GM12878 (cell line): ENCODE results near the gene TGM5. TPM values are rescaled to one million over a fixed set of nuclear protein-coding genes. Genes with fewer than 3 reads are reported as not detected.

Source experiments
- BMI1 ChIP-seq: fragments of 450-650 bp; IDR thresholded peaks from 2 replicates; pipeline ENCODE4 v1.6.1; 2016; ENCODE audit warnings: mild to moderate bottlenecking, moderate library complexity, borderline replicate concordance
- BRCA1 ChIP-seq: IDR thresholded peaks from 2 replicates; pipeline ENCODE4 v1.6.1; 2011; ENCODE audit warnings: low read depth, low read length, improper control_type of control experiment
- CHD1 ChIP-seq: IDR thresholded peaks from 2 replicates; pipeline ENCODE4 v1.6.1; 2012; ENCODE audit warnings: low read depth, low read length, improper control_type of control experiment
- ESRRA ChIP-seq: IDR thresholded peaks from 2 replicates; pipeline ENCODE4 v1.6.1; 2012; ENCODE audit warnings: mild to moderate bottlenecking, low read length, improper control_type of control experiment
- ETV6 ChIP-seq, 2 experiments: fragments of 450-650 bp in 1 of 2; IDR thresholded peaks in 1 of 2; conservative IDR thresholded peaks in 1 of 2; 2 replicates each; pipeline ENCODE4 v1.6.1; 2014; ENCODE audit warnings: antibody characterized with exemption in 1 of 2, borderline replicate concordance in 1 of 2, low read depth in 1 of 2, mild to moderate bottlenecking in 1 of 2, moderate library complexity in 1 of 2
- FOXK2 ChIP-seq: fragments of 450-650 bp; IDR thresholded peaks from 2 replicates; pipeline ENCODE4 v1.6.1; 2017; ENCODE audit warnings: mild to moderate bottlenecking, moderate library complexity
- HDAC6 ChIP-seq: fragments of 200-600 bp; sonication (generic); IDR thresholded peaks from one replicate; pipeline ENCODE4 v1.8.0; 2017; ENCODE audit warnings: antibody characterized with exemption; ENCODE audit not compliant: unreplicated experiment
- HSF1 ChIP-seq: fragments of 150-350 bp; IDR thresholded peaks from 2 replicates; pipeline ENCODE4 v1.6.1; 2014; ENCODE audit warnings: mild to moderate bottlenecking, low read depth, low read length
- JUND ChIP-seq: IDR thresholded peaks from 2 replicates; pipeline ENCODE4 v1.6.1; 2012; ENCODE audit warnings: low read depth, mild to moderate bottlenecking, low read length, improper control_type of control experiment, moderate library complexity
- KLF5 ChIP-seq: fragments of 450-650 bp; IDR thresholded peaks from 2 replicates; pipeline ENCODE4 v1.6.1; 2014; ENCODE audit warnings: mild to moderate bottlenecking; ENCODE audit not compliant: partially characterized antibody
- MLLT1 ChIP-seq: fragments of 450-650 bp; IDR thresholded peaks from 2 replicates; pipeline ENCODE4 v1.6.1; 2016; ENCODE audit warnings: mild to moderate bottlenecking
- NFYB ChIP-seq: IDR thresholded peaks from 2 replicates; pipeline ENCODE4 v1.6.1; 2011; ENCODE audit warnings: low read depth, mild to moderate bottlenecking, low read length, improper control_type of control experiment, moderate library complexity; ENCODE audit not compliant: insufficient read depth
- RB1 ChIP-seq: fragments of 450-650 bp; formaldehyde crosslinking; IDR thresholded peaks from 2 replicates; pipeline ENCODE4 v1.6.1; 2017; ENCODE audit warnings: mild to moderate bottlenecking, borderline replicate concordance
- SMAD5 ChIP-seq: IDR thresholded peaks from 2 replicates; pipeline ENCODE4 v1.6.1; 2016; ENCODE audit warnings: antibody characterized with exemption, low read depth
- SMC3 ChIP-seq: IDR thresholded peaks from 2 replicates; pipeline ENCODE4 v1.6.1; 2011; ENCODE audit warnings: low read length, improper control_type of control experiment, borderline replicate concordance
- SP1 ChIP-seq: IDR thresholded peaks from one replicate; pipeline ENCODE4 v1.6.1; 2011; ENCODE audit warnings: low read depth, low read length
- TAF1 ChIP-seq: IDR thresholded peaks from 2 replicates; pipeline ENCODE4 v1.6.1; 2011; ENCODE audit warnings: mild to moderate bottlenecking, low read depth, low read length, borderline replicate concordance
- TCF12 ChIP-seq: IDR thresholded peaks from 2 replicates; pipeline ENCODE4 v1.6.1; 2011; ENCODE audit warnings: low read depth, mild to moderate bottlenecking, low read length
- ZNF274 ChIP-seq: IDR thresholded peaks from one replicate; pipeline ENCODE4 v1.8.0; 2011; ENCODE audit not compliant: insufficient read length, insufficient read depth
- polyA plus RNA-seq, 11 experiments: library from polyadenylated mRNA; depleted of rRNA in 4 of 11; unstranded in 6 of 11; stranded (reverse) in 5 of 11; fragments of >200 nt; fragmentation: Nextera tagmentation in 4 of 11; fragmentation: Illumina TruSeq in 1 of 11; extraction: Ambion mirVana in 4 of 11; extraction: Trizol in 1 of 11; gene quantifications; 1 replicate in 1 of 11; 2 replicates in 10 of 11; pipeline versions ENCODE4 v1.2.1 to v1.2.3, GENCODE V29; 2011 to 2016; ENCODE audit warnings: inconsistent platforms in 2 of 11, missing spikeins in 2 of 11, low read depth in 1 of 11
- total RNA-seq, 4 experiments: library from RNA; depleted of rRNA in 3 of 4; stranded (reverse); fragments of >200 nt in 3 of 4; fragmentation: Illumina TruSeq in 1 of 4; extraction: Trizol in 1 of 4; gene quantifications; 2 replicates each; pipeline versions ENCODE4 v1.2.1 to v1.2.3, GENCODE V29; 2013 to 2021
- TF ChIP-seq, protein P1 (sequence below): IDR thresholded peaks from 2 replicates; pipeline ENCODE4 v1.6.1; 2011; ENCODE audit warnings: borderline replicate concordance, low read depth, mild to moderate bottlenecking, moderate library complexity, mixed read lengths, low read length; ENCODE audit not compliant: insufficient read depth; ENCODE audit errors: extremely low read length
- TF ChIP-seq, protein P2 (sequence below): fragments of 150-350 bp; IDR thresholded peaks from 2 replicates; pipeline ENCODE4 v1.6.1; 2016; ENCODE audit warnings: low read depth, low read length

TGM5 gene
- total and polyA plus RNA-seq, 10 of the 15 experiments (the other 5 are each of a cell fraction or from before 2014, with no cell fraction given): 4.4 to 27.1 (median 5.6) TPM

GRCh38 chr15:43253431-43254403 is 13.0 kb downstream of the TGM5 start (continued):
- TF ChIP-seq MLLT1 (peak; percentile 50), SMAD5 (0 out of 2 replicates have a peak, but pooled peaks have one; percentile 44), FOXK2 (no peak), SP1 (no peak), NFYB (no peak), HDAC6 (no peak), RB1 (no peak), BRCA1 (no peak), ZNF274 (no peak), JUND (no peak), TCF12 (peak; percentile 22; the same call in 1 of the 2 replicates), SMC3 (no peak), CHD1 (no peak), ETV6 (conservative IDR thresholded peaks at IDR 0.05 in 1 of 2, IDR thresholded peaks at IDR 0.05 in 1 of 2; ENCODE audit: borderline replicate concordance in 1 of 2, low read depth in 1 of 2) (no peak), KLF5 (no peak), HSF1 (no peak), BMI1 (no peak), TAF1 (0 out of 2 replicates have a peak, but pooled peaks have one; percentile 26), ESRRA (no peak)
- TF ChIP-seq, protein P1, sequence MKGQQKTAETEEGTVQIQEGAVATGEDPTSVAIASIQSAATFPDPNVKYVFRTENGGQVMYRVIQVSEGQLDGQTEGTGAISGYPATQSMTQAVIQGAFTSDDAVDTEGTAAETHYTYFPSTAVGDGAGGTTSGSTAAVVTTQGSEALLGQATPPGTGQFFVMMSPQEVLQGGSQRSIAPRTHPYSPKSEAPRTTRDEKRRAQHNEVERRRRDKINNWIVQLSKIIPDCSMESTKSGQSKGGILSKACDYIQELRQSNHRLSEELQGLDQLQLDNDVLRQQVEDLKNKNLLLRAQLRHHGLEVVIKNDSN: no peak
- TF ChIP-seq, protein P2, sequence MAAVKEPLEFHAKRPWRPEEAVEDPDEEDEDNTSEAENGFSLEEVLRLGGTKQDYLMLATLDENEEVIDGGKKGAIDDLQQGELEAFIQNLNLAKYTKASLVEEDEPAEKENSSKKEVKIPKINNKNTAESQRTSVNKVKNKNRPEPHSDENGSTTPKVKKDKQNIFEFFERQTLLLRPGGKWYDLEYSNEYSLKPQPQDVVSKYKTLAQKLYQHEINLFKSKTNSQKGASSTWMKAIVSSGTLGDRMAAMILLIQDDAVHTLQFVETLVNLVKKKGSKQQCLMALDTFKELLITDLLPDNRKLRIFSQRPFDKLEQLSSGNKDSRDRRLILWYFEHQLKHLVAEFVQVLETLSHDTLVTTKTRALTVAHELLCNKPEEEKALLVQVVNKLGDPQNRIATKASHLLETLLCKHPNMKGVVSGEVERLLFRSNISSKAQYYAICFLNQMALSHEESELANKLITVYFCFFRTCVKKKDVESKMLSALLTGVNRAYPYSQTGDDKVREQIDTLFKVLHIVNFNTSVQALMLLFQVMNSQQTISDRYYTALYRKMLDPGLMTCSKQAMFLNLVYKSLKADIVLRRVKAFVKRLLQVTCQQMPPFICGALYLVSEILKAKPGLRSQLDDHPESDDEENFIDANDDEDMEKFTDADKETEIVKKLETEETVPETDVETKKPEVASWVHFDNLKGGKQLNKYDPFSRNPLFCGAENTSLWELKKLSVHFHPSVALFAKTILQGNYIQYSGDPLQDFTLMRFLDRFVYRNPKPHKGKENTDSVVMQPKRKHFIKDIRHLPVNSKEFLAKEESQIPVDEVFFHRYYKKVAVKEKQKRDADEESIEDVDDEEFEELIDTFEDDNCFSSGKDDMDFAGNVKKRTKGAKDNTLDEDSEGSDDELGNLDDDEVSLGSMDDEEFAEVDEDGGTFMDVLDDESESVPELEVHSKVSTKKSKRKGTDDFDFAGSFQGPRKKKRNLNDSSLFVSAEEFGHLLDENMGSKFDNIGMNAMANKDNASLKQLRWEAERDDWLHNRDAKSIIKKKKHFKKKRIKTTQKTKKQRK: no peak
